Stimulated activated CD4-positive, alpha-beta T cell treated with anti-CD3 and anti-CD28 coated beads, Interleukin-15, amount 100 ng/mL, for 48 hours (primary cell): Measurements from ENCODE around the gene ZFYVE9.
"Not testable (repeated sequence)": the region's sequence is repeated elsewhere in the genome, so short reads cannot be mapped to it uniquely, and the experiment has no call there.

Experiments
- DNase-seq, 2 donors: peaks; one replicate each; pipeline ENCODE4 v3.0.0-alpha.2; 2020; ENCODE audit warnings: low read depth in 2 of 2

ZFYVE9 gene

GRCh38 chr1:52191395-52191965 lies 49.6 kb downstream of the ZFYVE9 start:
- no peak for DNase-seq

GRCh38 chr1:52192024-52192423 lies 50.1 kb downstream of the ZFYVE9 start:
- no peak for DNase-seq

DNA sequence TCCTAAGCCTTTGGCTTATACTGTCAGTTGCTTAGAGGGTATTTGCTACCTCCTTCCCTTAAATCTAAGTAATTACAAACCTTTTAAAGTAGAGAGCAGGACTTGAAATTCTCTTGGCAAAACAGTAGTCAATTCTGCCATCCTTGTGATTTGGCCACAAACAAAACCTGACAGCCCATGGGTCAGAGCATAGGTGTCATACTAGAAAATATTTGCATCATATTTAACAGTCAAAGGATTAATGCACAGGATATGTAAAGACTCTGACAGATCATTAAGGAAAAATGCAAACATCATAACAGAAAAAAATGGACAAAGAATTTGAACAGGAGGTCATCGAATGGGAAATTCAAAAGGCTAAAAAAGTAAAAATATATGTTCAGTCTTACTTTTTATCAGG lies 50.5 kb downstream of the ZFYVE9 start:
- DNase-seq = no peak

DNA sequence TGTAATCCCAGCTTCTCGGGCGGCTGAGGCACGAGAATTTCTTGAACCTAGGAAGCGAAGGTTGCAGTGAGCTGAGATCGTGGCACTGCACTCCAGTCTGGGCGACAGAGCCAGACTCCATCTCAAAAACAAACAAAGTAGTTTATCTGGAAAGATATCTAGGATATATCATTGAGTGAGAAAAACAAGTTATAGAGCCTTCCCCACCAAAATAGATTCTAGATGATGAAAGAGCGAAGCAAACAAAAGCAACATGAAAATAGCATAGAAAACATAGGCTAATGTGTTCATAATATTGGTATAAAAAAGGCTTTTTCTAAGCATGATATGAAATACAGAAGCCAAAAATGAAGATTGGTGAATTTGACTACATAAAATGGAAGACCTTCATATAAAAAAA lies 52.1 kb downstream of the ZFYVE9 start:
- DNase-seq = no peak

- no peak for DNase-seq
Measured at GRCh38 chr1:52195161-52195560, 53.3 kb downstream of the ZFYVE9 start.

- no peak for DNase-seq
Measured at GRCh38 chr1:52203935-52204625, 62.2 kb downstream of the ZFYVE9 start.

- DNase-seq = no peak
Measured at GRCh38 chr1:52204696-52205095, 62.8 kb downstream of the ZFYVE9 start.

DNA sequence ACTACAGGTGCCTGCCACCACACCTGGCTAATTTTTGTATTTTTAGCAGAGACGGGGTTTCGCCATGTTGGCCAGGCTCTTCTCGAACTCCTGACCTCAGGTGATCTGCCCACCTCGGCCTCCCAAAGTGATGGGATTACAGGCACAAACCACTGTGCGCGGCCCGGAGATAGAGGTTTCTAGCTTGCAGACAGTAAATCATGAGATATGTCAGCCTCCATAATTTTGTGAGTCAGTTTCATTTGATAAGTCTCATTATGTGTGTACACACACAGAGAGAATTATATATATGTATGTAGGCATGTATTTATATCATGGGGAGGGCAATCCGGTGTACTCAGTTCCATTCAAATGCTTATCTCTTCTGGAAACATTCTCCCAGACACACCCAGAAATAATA lies 64.8 kb downstream of the ZFYVE9 start:
- DNase-seq = not testable (repeated sequence)

DNA sequence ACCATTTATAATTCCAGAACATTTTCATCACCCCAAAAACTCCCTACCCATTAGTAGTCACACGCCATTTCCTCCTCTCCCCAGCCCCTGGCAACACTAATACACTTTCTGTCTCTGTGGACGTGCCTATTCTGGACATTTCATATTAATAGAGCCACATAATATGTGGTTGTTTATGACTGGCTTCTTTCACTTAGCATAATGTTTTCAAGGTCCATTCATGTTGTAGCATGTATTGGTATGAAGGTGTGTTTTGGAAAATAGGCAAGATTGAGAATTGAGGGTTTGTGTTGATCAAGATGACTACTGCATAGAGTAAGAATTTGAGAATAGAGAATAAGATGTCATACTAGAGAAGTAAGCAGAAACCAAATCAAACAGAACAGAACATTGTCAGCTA lies 67.5 kb downstream of the ZFYVE9 start:
- no peak for DNase-seq

- DNase-seq = no peak
Measured at GRCh38 chr1:52210044-52210443, 68.2 kb downstream of the ZFYVE9 start.

- DNase-seq = no peak
Measured at GRCh38 chr1:52216907-52217458, 75.1 kb downstream of the ZFYVE9 start.

DNA sequence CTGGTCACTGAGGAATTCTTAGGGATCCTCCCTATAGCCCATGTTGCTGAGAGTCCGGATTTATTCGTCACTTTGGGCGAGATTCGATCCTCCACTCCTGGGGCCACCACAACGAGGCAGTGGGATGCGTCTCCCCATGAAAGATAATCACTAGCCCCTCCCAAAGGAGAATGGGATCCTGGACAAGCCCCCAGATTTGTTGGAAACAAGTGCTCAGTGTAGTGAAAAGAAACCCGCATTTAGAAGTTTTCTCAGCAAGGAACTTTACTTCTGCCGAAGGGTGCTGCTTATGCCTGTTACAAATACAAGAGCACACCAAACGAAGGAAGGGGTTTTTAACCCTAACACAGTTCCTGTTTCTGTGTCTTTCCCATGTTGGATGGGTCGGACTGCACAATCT lies 83.3 kb downstream of the ZFYVE9 start:
- no peak for DNase-seq

GRCh38 chr1:52229494-52229893 lies 87.6 kb downstream of the ZFYVE9 start:
- DNase-seq = no peak

DNA sequence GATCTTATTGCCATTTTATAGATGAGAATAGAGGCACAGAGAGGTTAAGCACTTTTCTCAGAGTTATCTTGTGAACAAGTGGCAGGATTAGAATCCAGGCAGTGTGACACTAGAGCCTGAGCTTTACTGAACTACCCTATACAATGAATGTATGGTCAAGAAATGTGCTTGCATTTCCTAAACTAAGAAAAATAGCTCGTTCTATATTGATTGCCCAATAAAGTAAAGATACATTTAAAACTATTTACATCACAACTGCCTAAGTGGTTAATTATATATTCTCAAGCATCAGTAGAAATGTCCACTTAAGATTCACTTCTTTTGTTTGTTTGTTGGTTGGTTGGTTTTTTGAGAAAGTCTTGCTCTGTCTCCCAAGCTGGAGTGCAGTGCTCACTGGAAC lies 91.6 kb downstream of the ZFYVE9 start:
- no peak for DNase-seq

GRCh38 chr1:52234014-52234413 lies 92.1 kb downstream of the ZFYVE9 start:
- no peak for DNase-seq

- DNase-seq = no peak
Measured at GRCh38 chr1:52234708-52235107, 92.8 kb downstream of the ZFYVE9 start.

GRCh38 chr1:52235646-52236045 lies 93.8 kb downstream of the ZFYVE9 start:
- DNase-seq = no peak

DNA sequence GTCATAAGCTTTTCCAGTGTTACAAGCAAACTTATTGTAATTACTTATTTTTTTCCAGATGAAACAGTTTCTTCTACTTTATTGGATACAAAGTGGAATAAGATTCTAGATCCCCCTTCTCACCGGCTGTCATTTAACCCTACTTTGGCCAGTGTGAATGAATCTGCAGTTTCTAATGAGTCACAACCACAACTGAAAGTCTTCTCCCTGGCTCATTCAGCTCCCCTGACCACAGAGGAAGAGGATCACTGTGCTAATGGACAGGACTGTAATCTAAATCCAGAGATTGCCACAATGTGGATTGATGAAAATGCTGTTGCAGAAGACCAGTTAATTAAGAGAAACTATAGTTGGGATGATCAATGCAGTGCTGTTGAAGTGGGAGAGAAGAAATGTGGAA lies 95.5 kb downstream of the ZFYVE9 start:
- no peak for DNase-seq

DNA sequence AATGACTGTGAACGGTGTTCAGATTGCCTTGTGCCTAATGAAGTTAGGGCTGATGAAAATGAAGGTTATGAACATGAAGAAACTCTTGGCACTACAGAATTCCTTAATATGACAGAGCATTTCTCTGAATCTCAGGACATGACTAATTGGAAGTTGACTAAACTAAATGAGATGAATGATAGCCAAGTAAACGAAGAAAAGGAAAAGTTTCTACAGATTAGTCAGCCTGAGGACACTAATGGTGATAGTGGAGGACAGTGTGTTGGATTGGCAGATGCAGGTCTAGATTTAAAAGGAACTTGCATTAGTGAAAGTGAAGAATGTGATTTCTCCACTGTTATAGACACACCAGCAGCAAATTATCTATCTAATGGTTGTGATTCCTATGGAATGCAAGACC lies 96.6 kb downstream of the ZFYVE9 start:
- no peak for DNase-seq

DNA sequence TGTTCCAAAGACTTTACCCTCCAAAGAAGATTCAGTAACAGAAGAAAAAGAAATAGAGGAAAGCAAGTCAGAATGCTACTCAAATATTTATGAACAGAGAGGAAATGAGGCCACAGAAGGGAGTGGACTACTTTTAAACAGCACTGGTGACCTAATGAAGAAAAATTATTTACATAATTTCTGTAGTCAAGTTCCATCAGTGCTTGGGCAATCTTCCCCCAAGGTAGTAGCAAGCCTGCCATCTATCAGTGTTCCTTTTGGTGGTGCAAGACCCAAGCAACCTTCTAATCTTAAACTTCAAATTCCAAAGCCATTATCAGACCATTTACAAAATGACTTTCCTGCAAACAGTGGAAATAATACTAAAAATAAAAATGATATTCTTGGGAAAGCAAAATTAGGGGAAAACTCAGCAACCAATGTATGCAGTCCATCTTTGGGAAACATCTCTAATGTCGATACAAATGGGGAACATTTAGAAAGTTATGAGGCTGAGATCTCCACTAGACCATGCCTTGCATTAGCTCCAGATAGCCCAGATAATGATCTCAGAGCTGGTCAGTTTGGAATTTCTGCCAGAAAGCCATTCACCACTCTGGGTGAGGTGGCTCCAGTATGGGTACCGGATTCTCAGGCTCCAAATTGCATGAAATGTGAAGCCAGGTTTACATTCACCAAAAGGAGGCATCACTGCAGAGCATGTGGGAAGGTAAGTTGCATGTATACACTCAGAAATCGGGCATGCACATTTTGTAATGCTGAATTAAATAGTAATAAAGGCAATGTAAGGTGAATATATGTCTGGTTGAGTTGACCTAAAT lies 97.2 kb downstream of the ZFYVE9 start:
- DNase-seq = no peak

DNA sequence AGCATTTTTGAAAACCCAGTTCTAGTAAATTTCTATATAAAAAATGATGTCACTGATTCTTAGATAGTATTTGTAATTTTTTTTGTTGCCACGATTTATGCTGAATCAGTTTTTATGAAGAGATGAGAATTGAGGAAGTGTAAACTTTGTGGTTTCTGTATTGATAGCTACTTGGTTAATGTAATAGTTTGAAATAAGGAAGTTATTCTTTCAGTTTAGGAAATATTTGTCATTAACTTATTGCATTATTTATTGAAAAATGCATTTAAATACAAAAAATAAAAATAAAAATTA lies 97.8 kb downstream of the ZFYVE9 start:
- no peak for DNase-seq

DNA sequence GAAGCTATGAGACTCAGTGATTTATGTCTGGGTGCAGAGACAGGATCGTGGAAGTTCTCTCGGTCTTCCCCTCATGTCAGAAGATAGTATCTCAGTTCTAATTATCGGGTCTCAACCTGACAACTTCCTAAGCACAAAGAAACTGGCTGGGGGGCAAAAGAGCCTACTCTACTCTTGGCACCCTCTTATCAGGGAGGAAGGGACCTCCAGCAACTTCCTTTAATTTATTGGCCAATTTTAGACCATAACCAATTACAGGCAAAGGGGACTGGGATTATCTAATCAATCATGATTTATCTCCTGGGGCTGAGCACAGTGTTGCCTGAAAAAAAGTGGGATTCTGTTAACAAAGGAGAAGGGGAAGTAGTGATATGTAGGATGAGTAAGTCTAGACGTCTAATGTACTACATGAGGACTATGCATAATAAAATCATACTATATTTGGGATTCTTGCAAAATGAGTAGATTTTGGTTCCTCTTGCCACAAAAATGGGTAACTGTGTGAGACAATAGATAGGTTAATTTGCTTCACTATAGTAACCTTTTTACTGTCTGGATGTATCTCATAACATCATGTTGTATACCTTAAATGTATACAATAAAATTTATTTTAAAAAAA lies 98.8 kb downstream of the ZFYVE9 start:
- no peak for DNase-seq
